Measurements from ENCODE around the gene ITIH5. TPM values are rescaled to one million over a fixed set of nuclear protein-coding genes. Genes with fewer than 3 reads are reported as not detected.

Gene ITIH5
- polyA plus RNA-seq, 3 donors, result not detected

DNA sequence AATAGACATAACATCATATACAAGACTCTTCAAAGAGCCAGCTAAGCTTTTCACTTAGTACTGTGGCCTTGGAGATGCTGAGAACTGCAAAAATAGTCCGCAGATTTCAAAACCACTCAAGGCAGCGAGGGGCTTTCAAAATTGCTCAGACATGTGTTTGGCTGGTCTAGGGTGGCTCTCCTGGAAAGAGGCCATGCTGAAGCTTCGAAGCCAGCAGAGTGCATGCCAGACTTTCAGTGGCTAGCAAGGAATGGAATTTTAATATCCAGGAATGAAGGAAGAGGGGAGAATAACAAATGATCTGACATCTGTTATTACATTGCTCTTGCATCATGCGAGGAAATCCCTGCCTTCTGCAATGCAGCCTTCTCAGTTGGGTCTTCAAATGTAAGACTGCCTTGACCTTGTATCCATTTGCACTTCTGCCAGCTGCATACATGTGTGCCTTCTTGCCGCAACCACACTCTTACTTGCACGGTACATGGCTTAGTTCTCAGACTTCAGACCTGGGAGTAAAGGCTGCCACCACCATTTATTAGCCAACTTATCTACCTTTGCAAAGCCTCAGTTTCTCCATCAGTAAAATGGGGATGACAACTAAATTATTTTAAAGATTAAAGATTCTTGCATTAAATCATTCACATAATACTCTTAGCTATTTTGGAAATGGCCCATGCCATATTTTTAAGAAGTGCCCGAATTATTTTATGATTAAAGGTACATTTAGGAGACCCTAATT is 55.9 kb downstream of the ITIH5 start:
- Mint-ChIP-seq H3K27me3 (ENCODE audit: low read depth in 3 of 3) (peaks cover 2 to 6% (median 3%) of the 10 kb centered on the region in 3 donors), H3K27ac (no peak overlapping the region), H3K9me3 (peaks cover 0 to 2% (median 0%) of the 10 kb centered on the region in 7 donors), H3K4me1 (peaks cover 5% of the 10 kb centered on the region), H3K4me3 (no peak overlapping the region), H3K36me3 (no peaks in the 10 kb centered on the region)
- intact Hi-C loops (cut with micrococcal nuclease), result no loop called here
- no peaks in the 10 kb centered on the region for H3K9me3 ChIP-seq (replicated peaks in 1 of 2; ENCODE audit: control insufficient read depth in 1 of 2, insufficient read depth in 1 of 2, low read length in 2 of 2)
- H3K27ac ChIP-seq (ENCODE audit: low read depth in 1 of 2, low read length in 2 of 2), result no peak overlapping the region
- no peak overlapping the region for H3K4me3 ChIP-seq (replicated peaks in 1 of 3; ENCODE audit: low read depth in 2 of 3, low read length in 3 of 3)
- no peak for TF ChIP-seq CTCF (IDR thresholded peaks at IDR 0.05)
- DNase-seq, result no peak
- no peaks in the 10 kb centered on the region for H3K27me3 ChIP-seq (ENCODE audit: control insufficient read depth in 2 of 2, insufficient read depth in 2 of 2, low read length in 2 of 2)
- 94% methylated on average over 4 of the region's 7 CpGs for WGBS (ENCODE audit: insufficient coverage)
- H3K36me3 ChIP-seq (replicated peaks in 1 of 2; ENCODE audit: control insufficient read depth in 1 of 2, insufficient read depth in 2 of 2, low read length in 2 of 2), result no peaks in the 10 kb centered on the region
- H3K4me1 ChIP-seq (ENCODE audit: control insufficient read depth in 1 of 2, insufficient read depth in 2 of 2, low read length in 2 of 2), result peaks cover 0 to 5% of the 10 kb centered on the region in 2 donors
- no peak overlapping the region for H2AFZ ChIP-seq (ENCODE audit: insufficient read depth, low read depth, low read length, poor library complexity, severe bottlenecking)
- H3K4me2 ChIP-seq (replicated peaks; ENCODE audit: extremely low read depth, low read length, poor library complexity, severe bottlenecking), result no peak overlapping the region
- no peaks in the 10 kb centered on the region for H3K79me2 ChIP-seq (ENCODE audit: insufficient read depth, low read length)
- H3K9ac ChIP-seq (ENCODE audit: insufficient read depth, low read length, poor library complexity, severe bottlenecking), result no peak overlapping the region
- no peaks in the 10 kb centered on the region for H4K20me1 ChIP-seq (ENCODE audit: insufficient read depth, low read length)

GRCh38 chr10:7610026-7610425 is 56.7 kb downstream of the ITIH5 start:
- peaks cover 0 to 2% (median 0%) of the 10 kb centered on the region in 7 donors for H3K9me3 Mint-ChIP-seq
- peaks cover 5% of the 10 kb centered on the region for H3K4me1 Mint-ChIP-seq

More at GRCh38 chr10:7610026-7610425, 56.7 kb downstream of the ITIH5 start:
- no peak for DNase-seq
- peaks cover 2 to 10% (median 5%) of the 10 kb centered on the region in 3 donors for H3K27me3 Mint-ChIP-seq (ENCODE audit: low read depth in 3 of 3)
- intact Hi-C loops (cut with micrococcal nuclease), result no loop called here
- H3K79me2 ChIP-seq (ENCODE audit: insufficient read depth, low read length), result no peaks in the 10 kb centered on the region
- no peaks in the 10 kb centered on the region for H4K20me1 ChIP-seq (ENCODE audit: insufficient read depth, low read length)
- H3K9ac ChIP-seq (ENCODE audit: insufficient read depth, low read length, poor library complexity, severe bottlenecking), result no peak overlapping the region
- H3K36me3 Mint-ChIP-seq, result no peaks in the 10 kb centered on the region
- H3K36me3 ChIP-seq (replicated peaks in 1 of 2; ENCODE audit: control insufficient read depth in 1 of 2, insufficient read depth in 2 of 2, low read length in 2 of 2), result no peaks in the 10 kb centered on the region
- no peaks in the 10 kb centered on the region for H3K9me3 ChIP-seq (replicated peaks in 1 of 2; ENCODE audit: control insufficient read depth in 1 of 2, insufficient read depth in 1 of 2, low read length in 2 of 2)
- no peak for TF ChIP-seq CTCF (IDR thresholded peaks at IDR 0.05)
- no peak overlapping the region for H2AFZ ChIP-seq (ENCODE audit: insufficient read depth, low read depth, low read length, poor library complexity, severe bottlenecking)
- no CpG with 5 or more reads among the region's 3 CpGs for WGBS (ENCODE audit: insufficient coverage)
- H3K4me1 ChIP-seq (ENCODE audit: control insufficient read depth in 1 of 2, insufficient read depth in 2 of 2, low read length in 2 of 2), result peaks cover 0 to 5% of the 10 kb centered on the region in 2 donors
- H3K4me3 Mint-ChIP-seq, result no peak overlapping the region
- no peak overlapping the region for H3K4me2 ChIP-seq (replicated peaks; ENCODE audit: extremely low read depth, low read length, poor library complexity, severe bottlenecking)
- H3K4me3 ChIP-seq (replicated peaks in 1 of 3; ENCODE audit: low read depth in 2 of 3, low read length in 3 of 3), result no peak overlapping the region
- H3K27me3 ChIP-seq (ENCODE audit: control insufficient read depth in 2 of 2, insufficient read depth in 2 of 2, low read length in 2 of 2), result no peaks in the 10 kb centered on the region
- H3K27ac Mint-ChIP-seq, result no peak overlapping the region
- H3K27ac ChIP-seq (ENCODE audit: low read depth in 1 of 2, low read length in 2 of 2), result no peak overlapping the region
